Stimulated activated CD4-positive, alpha-beta T cell treated with anti-CD3 and anti-CD28 coated beads, Interleukin-2, amount 100 ng/mL, for 24 hours (primary cell): Measurements from ENCODE around the gene MAN2B2.

ENCODE experiments used
- DNase-seq, 2 donors: peaks; one replicate each; pipeline ENCODE4 v3.0.0-alpha.2; 2020

MAN2B2 gene

GRCh38 chr4:6574747-6575502 lies at the start of gene MAN2B2:
Gene MAN2B2 (plus strand): TSS chr4:6575189. CDS start chr4:6575211, 22 bp downstream.
- peak; percentile 86 to 91 for DNase-seq

- DNase-seq = no peak
Measured at GRCh38 chr4:6525474-6525873, 49.5 kb upstream of the MAN2B2 start.

GRCh38 chr4:6526156-6526555 lies 48.8 kb upstream of the MAN2B2 start:
- DNase-seq = no peak

- DNase-seq = no peak
Measured at GRCh38 chr4:6526671-6527091, 48.3 kb upstream of the MAN2B2 start.

GRCh38 chr4:6527259-6527658 lies 47.7 kb upstream of the MAN2B2 start:
- no peak for DNase-seq

- DNase-seq = no peak
Measured at GRCh38 chr4:6527683-6528595, 47.0 kb upstream of the MAN2B2 start.

GRCh38 chr4:6529021-6529420 lies 46.0 kb upstream of the MAN2B2 start:
- no peak for DNase-seq

- DNase-seq = no peak
Measured at GRCh38 chr4:6530301-6530700, 44.7 kb upstream of the MAN2B2 start.

GRCh38 chr4:6530964-6531363 lies 44.0 kb upstream of the MAN2B2 start:
- DNase-seq = no peak

- no peak for DNase-seq
Measured at GRCh38 chr4:6532102-6532501, 42.9 kb upstream of the MAN2B2 start.

- no peak for DNase-seq
Measured at GRCh38 chr4:6532658-6533057, 42.3 kb upstream of the MAN2B2 start.

- no peak for DNase-seq
Measured at GRCh38 chr4:6534050-6534449, 40.9 kb upstream of the MAN2B2 start.

- no peak for DNase-seq
Measured at GRCh38 chr4:6534618-6535328, 40.2 kb upstream of the MAN2B2 start.

GRCh38 chr4:6535329-6535692 lies 39.7 kb upstream of the MAN2B2 start:
- DNase-seq = no peak

GRCh38 chr4:6535706-6536105 lies 39.3 kb upstream of the MAN2B2 start:
- no peak for DNase-seq

GRCh38 chr4:6538111-6538510 lies 36.9 kb upstream of the MAN2B2 start:
- no peak for DNase-seq

- DNase-seq = no peak
Measured at GRCh38 chr4:6538575-6538974, 36.4 kb upstream of the MAN2B2 start.

- no peak for DNase-seq
Measured at GRCh38 chr4:6539009-6539764, 35.8 kb upstream of the MAN2B2 start.

- DNase-seq = no peak
Measured at GRCh38 chr4:6540879-6541278, 34.1 kb upstream of the MAN2B2 start.

- DNase-seq = no peak
Measured at GRCh38 chr4:6541789-6542188, 33.2 kb upstream of the MAN2B2 start.

- no peak for DNase-seq
Measured at GRCh38 chr4:6542951-6543350, 32.0 kb upstream of the MAN2B2 start.

GRCh38 chr4:6546091-6546490 lies 28.9 kb upstream of the MAN2B2 start:
- DNase-seq = no peak
